HG03575 (cell line): ENCODE results near the gene DDX6.
"Not testable (repeated sequence)": the region's sequence is repeated elsewhere in the genome, so short reads cannot be mapped to it uniquely, and the experiment has no call there.

Experiments
- ATAC-seq: cut with Tn5 transposase; IDR thresholded peaks from one replicate; pipeline ENCODE4 v1.9.1; 2021; ENCODE audit not compliant: unreplicated experiment, insufficient number of reproducible peaks, low FRiP score; ENCODE audit errors: extremely low read depth

Gene DDX6

DNA sequence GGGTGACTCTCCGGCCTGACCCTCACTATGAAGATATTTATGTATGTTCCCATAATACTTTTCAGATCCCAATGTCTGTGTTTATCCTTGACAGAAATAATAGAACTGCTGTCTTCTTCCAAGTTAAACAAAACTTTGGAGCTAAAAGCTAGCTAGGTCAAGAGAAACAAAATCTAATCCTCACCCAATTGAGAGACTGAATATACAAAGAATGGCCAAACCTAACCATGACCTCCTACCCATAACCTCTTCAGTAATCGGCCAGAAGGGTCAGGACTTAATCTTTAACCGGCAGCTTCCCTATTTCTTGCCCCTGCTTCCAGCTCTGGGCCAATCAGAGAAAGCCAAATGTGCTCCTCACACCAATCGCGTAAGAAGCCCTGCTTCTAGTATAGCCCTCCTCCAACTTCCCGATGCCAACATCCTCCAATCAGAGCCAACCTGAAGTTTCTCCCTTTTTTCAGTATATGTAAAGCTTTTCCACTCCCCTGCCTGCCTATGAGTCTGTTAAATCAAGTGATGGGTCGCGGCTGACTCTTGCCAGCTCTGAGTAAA, 1.7 kb upstream of the DDX6 start:
- no peak for ATAC-seq

DNA sequence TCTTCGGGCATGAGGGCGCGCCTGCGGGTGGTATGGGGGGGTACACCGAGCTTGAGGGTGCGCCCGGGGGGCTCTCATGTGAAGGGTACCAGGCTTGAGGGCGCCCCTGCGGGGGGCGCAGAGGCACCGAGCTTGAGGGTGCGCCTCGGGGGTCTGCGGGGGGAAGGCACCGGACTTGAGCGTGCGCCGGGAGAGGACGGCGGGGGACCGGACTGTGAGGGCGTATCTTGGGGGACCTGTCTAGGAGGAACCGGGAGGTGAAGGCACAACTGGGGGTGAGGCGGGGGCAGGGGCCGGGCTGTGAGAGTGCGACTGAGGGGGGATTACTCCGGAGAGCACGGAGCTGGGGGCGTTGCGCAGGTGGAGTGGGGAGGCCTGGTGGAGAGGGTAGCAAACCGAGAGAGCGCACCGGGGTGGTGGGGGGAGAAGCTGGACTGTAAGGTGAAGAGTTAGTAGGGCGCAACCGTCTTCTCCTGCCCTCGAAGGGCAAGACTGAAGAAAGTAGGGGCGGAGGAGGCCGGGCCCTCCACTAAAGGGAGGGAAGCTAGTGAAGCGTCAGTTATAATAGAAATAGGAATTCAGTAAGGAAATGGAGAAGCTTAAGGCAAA, 1.1 kb upstream of the DDX6 start:
- no peak for ATAC-seq

DNA sequence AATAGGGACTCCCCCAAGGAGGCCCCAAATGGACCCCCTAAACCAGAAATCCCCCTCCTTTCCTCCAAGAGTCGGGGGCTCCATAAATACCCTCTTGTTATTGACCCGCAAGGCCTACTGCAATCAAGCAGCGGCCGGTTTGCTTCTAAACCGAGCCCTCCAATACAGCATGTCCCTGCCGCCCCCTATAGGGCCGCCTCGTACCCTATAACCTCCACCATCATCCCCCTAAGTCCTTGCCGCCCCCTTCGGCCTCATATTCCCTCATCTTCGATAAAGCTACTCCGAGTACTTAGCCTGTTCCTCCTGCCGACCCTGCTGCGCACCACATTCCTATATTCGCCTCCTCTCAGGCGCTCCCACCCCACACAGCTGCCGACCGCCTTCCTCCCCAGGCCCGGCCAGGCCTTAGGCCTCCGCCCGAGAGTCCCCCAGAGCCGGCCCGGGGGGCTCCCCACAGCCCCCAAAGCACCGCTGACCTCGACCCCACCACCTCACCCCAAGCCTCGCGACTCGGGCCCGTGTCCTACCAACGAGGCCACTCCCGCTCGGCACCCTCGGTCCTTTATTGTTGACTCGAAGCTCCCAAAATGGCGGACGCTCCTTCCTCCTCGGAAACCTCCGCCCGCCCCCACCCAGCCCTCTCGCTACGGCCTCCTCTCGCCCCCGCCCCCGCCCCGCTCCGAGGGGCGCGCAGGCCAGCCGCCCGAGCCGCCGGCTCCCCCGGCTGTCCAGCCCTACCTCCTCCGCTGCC, 430 bp downstream of the DDX6 start:
- ATAC-seq = no peak

DNA sequence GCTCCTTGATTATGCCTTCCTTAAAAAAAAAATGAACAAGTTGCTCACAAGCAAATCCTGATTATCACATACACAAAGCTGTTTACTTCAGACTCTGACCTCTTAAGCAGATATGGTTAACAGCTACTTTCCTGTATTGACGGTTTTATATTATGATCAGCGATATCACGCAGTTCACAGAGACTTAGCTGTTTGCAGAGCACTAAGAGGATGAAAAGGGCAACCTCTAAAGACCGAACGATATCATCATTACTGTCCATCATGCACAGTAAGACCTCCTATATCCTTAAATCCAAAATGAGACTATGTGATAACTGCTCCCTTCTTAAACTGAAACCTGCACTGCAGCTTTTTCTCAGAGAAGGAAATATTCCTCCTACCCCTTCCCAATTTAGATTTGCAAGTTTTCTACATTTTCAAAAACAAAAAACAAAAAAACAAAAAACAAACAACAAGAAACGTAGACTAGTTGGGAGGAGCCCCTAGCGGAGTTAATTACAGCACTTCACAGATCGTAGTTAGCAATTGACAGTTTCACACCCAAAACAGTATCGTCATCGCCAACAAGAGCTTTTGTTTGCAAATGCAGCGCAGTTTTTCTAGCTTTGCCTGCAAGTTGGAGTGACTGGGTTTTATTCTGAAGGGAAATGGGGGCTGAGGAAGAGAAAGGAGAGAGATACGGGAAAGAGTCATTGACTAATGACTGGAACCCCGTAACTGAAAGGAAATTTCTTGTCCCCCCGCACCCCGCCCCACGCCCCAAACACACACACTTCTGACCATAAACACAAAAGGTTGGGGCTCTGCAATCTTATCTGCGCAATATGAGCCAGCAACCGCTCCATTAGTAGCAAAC, 1.2 kb downstream of the DDX6 start:
- no peak for ATAC-seq

DNA sequence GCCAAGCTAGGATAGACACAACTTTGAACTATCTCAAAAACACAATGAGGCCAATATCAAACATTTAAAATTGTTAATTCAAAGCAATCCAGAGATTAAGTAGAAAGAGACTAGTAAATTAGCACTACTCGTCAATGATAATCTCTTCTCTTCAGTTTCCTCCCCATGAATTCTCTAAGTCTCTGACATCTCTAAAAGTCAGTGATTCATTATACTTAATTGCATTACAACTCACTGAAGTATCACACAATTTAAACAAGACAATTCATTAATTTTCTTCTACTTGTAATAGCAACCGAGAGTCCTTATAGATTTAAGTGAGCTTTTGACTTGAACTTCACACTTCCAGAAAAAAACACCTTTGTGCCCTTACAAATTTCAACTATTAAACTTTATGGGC, 4.3 kb downstream of the DDX6 start:
- ATAC-seq = no peak

DNA sequence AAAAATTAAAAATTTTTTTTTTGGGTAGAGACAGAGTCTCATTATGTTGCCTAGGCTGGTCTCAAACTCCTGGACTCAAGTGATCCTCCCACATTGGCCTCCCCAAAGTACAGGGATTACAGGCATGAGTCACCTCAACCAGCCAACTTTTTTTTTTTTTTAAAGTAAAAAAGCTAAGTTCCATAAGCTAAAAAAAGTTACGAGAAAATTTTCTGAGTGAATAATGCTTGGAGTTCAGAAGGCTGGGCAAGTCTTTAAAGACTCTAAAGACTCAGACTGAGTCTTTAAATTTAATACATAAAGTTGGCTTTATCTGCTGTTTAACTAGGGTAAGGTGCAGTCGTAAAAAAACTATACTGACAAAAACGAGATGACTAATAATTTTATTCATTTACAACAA, 5.6 kb downstream of the DDX6 start:
- no peak for ATAC-seq

DNA sequence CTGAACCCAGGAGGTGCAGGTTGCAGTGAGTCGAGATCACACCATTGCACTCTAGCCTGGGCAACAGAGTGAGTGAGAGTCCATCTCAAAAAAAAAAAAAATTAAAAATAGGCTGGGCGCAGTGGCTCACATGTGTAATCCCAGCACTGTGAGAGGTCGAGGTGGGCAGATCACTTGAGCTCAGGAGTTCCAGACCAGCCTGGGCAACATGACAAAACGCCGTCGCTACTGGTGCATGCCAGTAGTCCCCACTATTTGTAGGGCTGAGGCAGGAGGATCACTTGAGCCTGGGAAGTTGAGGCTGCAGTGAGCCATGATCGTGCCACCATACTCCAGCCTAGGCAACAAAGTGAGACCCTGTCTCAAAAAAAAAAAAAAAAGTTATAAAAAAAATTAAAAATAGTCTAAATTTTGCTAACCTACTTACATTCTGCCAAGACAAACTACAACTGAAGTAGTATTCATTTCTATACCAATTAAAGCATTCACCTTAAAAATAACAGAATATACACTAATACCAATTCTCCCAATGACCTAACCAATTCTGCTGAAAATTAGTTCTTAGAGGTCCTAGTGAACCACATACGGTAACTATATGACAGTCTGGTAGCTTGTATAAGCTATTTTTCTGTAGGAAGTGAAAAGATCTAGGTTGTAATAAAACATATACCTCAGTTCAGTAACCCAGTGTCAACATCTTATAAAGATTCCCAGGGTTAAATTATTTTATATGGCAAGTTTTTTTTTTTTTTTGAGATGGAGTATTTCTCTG, 7.1 kb downstream of the DDX6 start:
- no peak for ATAC-seq

DNA sequence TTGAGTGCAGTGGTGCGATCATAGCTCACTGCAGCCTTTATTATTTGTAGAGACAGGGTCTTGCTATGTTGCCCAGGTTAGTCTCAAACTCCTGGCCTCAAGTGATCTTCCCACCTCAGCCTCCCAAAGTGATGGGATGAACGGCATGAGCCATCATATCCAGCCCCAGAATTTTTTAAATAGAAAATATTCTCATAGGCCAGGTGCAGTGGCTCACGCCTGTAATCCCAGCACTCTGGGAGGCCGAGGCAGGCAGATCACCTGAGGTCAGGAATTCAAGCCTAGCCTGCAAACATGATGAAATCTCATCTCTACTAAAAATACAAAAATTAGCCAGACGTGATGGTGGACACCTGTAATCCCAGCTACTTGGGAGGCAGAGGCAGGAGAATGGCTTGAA, 7.6 kb downstream of the DDX6 start:
- not testable (repeated sequence) for ATAC-seq

DNA sequence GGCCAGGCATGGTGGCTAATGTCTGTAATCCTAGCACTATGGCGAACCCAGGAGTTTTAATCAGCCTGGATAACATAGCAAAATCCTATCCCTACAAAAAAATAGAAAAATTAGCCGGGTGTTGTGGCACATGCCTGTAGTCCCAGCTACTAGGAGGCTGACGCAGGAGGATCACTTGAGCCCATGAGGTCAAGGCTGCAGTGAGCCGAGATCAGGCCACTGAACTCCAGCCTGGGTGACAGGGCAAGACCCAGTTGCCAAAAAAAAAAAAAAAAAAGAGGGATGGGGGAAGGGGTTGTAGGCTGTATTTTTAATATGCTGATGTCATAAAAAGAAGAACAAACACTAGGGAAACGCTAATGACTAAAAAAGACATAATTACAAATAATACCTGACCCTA, 12.1 kb downstream of the DDX6 start:
- no peak for ATAC-seq

DNA sequence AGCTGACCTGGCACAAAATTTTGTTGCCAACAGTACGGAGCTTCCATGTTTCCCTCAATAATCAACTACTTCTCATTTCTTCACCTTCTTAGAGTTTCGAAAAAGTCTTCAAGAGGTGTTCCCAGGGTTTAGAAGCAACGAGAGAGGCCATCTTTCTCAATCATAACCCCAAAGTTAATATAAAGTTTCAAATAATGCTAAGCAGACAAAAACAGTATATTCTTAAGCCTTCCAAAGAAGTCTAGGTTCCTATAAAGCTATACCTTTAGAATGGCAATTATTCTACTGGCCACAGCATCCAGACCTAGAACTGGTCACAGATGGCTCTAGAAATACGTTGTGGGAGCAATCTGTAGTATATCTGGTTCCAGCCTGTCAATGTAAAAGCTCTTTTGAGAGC, 16.9 kb downstream of the DDX6 start:
- ATAC-seq = no peak

DNA sequence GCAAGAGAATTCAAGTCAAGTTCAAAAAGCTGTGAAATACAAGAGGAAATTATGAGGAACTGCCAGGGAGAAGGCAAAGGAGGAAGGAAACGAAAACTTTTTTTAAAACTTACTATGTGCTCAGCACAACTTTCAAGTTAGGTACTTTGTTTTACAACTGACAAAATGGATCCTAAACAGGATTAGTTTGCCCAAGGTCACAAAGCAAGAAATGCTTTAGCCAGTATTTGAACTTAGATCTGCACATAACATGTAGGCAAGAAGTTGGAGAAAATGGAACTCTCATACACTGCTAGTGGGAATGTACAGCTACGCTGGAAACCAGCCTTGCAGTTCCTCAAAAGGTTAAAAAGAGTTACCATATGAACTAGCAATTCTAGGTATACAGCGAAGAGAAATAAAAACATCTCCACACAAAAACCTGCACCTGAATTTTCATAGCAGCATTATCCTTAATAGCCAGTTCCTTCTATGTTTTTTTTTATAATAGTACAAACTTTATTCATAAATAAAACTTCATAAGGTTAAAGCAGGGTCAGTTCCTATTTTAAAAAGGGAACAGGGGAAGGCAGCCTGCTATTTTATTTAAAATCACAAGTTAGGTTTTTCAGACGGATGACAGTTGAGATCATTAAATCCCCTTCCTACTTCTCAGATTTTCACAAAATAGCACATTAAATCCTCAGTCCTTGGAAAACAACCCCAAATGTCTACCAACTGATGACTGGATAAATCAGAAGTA, 19.2 kb downstream of the DDX6 start:
- ATAC-seq = no peak

DNA sequence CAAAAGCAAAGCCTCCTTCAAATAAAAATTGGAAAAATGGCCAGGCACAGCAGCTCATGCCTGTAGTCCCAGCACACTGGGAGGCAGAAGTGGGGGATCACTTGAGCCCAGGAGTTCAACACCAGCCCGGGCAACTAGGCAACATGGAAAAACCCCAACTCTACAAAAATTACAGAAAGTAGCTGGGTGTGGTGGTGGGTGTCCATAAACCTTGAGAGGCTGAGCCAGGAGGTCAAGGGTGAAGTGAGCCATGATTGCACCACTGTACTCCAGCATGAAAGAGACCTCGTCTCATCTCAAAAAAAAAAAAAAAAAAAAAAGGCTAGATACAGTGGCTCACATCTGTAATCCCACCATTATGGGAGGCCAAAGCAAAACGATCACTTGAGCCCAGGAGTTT, 22.3 kb downstream of the DDX6 start:
- no peak for ATAC-seq

DNA sequence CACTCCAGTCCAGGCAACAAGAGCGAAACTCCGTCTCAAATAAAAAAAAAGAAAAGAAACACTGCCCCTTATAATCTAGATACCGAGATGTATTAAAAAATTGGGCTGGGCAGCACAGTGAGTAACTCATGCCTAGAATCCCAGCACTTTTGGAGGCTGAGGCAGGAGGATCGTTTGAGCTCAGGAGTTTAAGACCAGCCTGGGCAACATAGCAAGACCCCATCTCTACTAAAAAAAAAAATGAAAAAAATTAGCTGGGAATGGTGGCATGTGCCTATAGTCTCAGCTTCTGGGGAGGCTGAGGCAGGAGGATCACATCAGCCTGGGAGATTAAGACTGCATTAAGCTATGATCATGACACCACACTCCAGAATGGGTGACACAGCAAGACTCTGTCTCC, 24.9 kb downstream of the DDX6 start:
- no peak for ATAC-seq

DNA sequence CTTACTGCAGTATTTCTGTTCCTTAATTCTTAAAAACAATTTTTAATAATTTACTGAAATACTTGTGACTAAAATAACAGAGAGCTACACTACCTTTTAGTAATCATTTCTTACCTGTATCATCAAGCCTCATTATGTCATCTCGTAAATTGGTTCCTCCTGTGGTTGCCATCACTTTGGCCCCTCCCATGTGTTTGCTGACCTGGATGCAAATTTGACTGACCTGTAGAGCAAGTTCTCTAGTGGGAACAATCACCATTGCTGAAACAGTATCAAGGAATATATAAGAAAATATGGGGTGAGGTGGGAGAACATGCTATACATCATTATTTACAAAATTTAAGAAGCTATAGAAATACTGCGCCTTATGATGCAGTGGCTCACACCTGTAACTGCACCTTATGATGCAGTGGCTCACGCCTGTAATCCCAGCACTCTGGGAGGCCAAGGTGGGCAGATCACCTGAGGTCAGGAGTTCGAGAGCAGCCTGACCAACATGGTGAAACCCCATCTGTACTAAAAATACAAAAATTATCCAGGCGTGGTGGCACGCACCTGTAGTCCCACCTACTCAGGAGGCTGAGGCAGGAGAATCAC, 25.8 kb downstream of the DDX6 start:
- not testable (repeated sequence) for ATAC-seq

DNA sequence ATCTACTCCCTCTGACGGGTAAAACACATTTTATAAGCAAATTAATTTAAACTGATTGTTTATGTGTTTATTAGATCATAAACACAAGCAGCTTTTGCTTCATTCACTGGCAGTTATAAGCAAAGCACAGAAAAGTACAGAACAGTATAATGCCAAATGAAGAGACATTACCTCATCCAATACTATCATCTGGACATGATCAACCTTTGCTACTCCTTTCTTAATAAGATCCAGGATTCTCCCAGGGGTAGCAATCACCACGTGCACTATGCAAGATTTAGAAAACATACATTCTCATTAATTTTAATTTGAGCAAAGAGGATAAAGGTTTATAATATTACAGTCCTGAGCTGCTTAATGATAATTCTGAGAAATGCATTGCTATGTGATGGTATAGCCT, 27.9 kb downstream of the DDX6 start:
- ATAC-seq = no peak

DNA sequence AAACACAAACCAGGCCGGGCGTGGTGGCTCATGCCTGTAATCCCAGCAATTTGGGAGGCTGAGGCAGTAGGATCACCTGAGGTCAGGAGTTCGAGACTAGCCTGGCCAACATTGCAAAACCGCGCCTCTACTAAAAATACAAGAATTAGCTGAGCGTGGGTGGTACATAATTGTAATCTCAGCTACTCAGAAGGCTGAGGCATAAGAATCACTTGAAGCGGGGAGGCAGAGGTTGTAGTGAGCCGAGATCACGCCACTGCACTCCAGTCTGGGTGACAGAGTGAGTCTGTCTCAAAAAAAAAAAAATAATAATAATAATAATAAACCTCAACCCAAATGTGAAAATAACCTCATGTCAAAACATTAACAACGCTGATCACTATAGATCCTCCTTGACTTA, 29.0 kb downstream of the DDX6 start:
- ATAC-seq = not testable (repeated sequence)

DNA sequence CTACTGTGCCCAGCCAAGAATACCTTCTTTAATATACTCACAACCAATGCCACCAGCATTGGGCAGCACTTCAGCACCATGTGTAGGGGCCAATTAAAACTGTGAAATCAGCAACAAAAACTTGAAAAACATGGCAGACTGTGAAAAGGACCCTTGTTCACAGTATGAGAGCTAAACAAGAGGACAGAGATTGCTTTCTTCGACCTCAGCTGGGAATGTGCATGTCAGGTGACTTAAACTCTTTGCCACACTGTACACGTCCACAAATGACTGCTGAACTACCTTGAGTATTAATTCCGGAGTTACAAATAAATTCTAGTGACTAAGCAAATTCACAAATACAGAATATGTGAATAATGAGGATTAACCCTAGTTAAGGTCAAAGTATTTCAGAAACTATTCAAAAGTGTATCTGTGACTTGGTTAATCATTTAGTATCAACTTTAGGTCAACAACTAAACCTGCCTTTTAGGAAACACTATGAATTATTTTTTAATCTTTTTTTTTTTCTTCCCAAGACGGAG, 33.0 kb downstream of the DDX6 start:
- no peak for ATAC-seq

DNA sequence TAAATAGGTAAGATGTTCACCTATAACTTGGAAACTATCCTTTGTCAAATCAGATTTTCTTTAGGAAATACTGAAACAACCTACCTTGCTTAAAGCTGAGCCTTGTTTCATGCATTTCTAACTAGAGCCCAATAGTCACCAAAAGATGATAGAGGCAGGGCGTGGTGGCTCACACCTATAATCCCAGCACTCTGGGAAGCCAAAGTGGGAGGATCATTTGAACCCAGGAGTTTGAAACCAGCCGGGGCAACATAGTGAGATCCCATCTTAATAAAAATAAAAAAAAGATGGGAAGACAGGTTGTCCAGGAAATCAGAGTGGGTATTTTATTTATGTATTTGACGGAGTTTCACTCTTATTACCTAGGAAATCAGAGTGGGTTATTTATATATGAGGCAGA, 38.3 kb downstream of the DDX6 start:
- ATAC-seq = no peak
